Measurements from ENCODE around the gene MARCHF9. TPM values are rescaled to one million over a fixed set of nuclear protein-coding genes. Genes with fewer than 3 reads are reported as not detected.

MARCHF9 gene
- total RNA-seq, 1 experiment from 2014 or later, result 42.4 TPM

DNA sequence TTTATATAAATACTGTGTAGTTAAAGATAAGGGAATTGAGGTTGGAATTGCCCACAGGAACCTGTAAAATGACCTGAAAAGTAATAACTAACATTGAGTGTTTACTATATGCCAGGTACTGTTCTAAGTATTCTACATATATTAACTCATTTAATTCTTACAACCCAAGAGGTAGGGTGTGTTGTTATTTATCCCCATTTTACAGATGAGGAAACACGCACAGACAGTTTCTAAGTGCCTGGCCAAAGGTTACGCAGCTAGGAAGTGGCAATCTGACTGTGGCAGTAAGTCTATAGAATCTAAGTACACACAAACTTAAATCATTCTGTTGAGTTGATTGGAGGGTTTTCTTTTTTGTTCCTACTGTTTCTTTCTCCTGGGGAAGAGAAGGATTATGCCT, 11.1 kb upstream of the MARCHF9 start:
- Mint-ChIP-seq H3K9me3 (ENCODE audit: low read depth, unreplicated experiment) (no peaks in the 10 kb centered on the region), H3K27me3 (ENCODE audit: unreplicated experiment) (peaks cover 38% of the 10 kb centered on the region), H3K4me1 (ENCODE audit: low read depth, unreplicated experiment) (peaks cover 41% of the 10 kb centered on the region), H3K36me3 (ENCODE audit: insufficient read depth, unreplicated experiment) (peaks cover 49% of the 10 kb centered on the region), H3K27ac (ENCODE audit: unreplicated experiment) (peak overlapping the region; percentile 99), H3K4me3 (ENCODE audit: low read depth, unreplicated experiment) (peak overlapping the region; percentile 93)
- CTCF ChIA-PET, result interaction anchor here (1.5 to 1.8 kb wide), 2 partner anchors 9 to 13 kb away, joined by 5 to 8 read pairs; no protein-coding TSS in a partner anchor
- TF ChIP-seq, protein P1, sequence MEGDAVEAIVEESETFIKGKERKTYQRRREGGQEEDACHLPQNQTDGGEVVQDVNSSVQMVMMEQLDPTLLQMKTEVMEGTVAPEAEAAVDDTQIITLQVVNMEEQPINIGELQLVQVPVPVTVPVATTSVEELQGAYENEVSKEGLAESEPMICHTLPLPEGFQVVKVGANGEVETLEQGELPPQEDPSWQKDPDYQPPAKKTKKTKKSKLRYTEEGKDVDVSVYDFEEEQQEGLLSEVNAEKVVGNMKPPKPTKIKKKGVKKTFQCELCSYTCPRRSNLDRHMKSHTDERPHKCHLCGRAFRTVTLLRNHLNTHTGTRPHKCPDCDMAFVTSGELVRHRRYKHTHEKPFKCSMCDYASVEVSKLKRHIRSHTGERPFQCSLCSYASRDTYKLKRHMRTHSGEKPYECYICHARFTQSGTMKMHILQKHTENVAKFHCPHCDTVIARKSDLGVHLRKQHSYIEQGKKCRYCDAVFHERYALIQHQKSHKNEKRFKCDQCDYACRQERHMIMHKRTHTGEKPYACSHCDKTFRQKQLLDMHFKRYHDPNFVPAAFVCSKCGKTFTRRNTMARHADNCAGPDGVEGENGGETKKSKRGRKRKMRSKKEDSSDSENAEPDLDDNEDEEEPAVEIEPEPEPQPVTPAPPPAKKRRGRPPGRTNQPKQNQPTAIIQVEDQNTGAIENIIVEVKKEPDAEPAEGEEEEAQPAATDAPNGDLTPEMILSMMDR (IDR thresholded peaks at IDR 0.05; ENCODE audit: unreplicated experiment), result no peak
- no peak for DNase-seq
- intact Hi-C loops (cut with micrococcal nuclease; ENCODE audit: unreplicated experiment), result no loop called here
- BruUV-seq (replicated peaks), result no TSS peak

DNA sequence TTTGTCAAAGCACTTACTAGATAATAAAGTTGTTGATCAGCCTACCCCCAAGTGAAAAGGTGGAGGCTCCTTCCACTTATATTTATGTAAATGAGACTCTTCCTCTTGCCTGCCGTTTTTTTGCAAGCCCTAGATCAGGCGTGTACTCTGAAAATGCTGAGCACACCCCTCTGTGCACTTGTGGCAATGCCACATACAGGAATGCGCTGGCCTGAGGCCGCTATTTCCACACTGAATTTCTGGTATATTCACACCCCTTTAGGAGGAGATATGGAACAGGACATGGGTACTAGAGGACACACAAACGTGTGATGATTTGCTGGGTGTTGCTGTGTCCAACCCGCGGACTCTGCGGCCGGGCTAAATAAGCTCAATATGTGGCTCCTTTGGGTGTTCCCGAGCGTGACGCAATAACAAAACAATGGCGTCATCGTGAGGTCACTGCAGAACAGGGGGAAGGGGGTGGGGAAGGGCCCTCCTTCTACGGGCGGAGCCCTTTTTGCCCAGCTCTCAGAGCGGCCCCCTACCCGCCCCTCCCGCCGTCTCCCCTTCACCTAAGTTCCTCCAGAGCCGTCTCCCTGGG, 10.6 kb upstream of the MARCHF9 start:
- CTCF ChIA-PET, result interaction anchor here (0.8 to 1.8 kb wide), 6 partner anchors 9 to 161 kb away, joined by 3 to 8 read pairs (median 4); no protein-coding TSS in a partner anchor
- intact Hi-C loops (cut with micrococcal nuclease; ENCODE audit: unreplicated experiment), result no loop called here
- BruUV-seq (replicated peaks), result TSS peak; percentile 4
- peaks cover 54% of the 10 kb centered on the region for H3K36me3 Mint-ChIP-seq (ENCODE audit: insufficient read depth, unreplicated experiment)
- H3K4me1 Mint-ChIP-seq (ENCODE audit: low read depth, unreplicated experiment), result peaks cover 38% of the 10 kb centered on the region
- TF ChIP-seq, protein P1 (IDR thresholded peaks at IDR 0.05; ENCODE audit: unreplicated experiment), result no peak
- H3K9me3 Mint-ChIP-seq (ENCODE audit: low read depth, unreplicated experiment), result no peaks in the 10 kb centered on the region
- peak; percentile 76 for DNase-seq
- H3K27ac Mint-ChIP-seq (ENCODE audit: unreplicated experiment), result peak overlapping the region; percentile 99
- peak overlapping the region; percentile 93 for H3K4me3 Mint-ChIP-seq (ENCODE audit: low read depth, unreplicated experiment)
- peaks cover 33% of the 10 kb centered on the region for H3K27me3 Mint-ChIP-seq (ENCODE audit: unreplicated experiment)

DNA sequence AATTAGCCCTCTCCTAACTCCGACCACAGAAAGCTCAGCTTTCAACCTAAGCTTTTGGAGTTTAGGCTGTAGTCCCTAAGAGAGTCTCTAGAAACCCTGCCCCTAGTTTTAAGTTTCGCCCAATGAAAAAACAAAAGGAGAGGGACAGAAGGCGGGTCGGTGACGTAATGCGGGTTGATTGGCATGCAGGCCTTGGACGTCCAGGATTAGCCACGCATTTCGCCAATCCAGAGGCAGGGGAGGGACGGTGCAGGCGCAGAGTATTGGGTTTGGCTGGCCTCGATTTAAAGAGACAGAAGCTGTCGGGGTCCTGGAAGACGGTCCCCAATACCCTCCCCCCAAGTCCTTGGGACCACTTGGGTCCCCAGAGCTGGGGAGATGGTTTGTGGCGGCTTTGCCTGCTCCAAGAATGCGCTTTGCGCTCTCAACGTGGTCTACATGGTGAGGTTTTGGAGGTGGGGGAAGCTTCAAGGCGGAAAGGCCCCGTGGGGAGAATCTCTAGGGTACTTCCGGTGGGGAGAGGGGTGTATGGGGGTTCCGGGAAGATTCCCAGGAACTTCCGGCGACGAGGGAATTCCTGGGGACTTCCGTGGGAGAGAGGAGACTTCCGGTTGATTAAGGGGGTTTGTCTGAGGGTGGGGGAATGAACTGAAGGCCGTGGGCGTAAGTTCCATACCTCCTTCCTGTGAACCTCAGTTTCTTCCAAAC, 10.0 kb upstream of the MARCHF9 start, which contains the start of gene TSPAN31:
Gene TSPAN31, plus strand, starts transcription at position 263 of the 708 bp plus-strand sequence. Its CDS starts 116 bp downstream, at position 379.
- TF ChIP-seq, protein P1 (IDR thresholded peaks at IDR 0.05; ENCODE audit: unreplicated experiment), result no peak
- Mint-ChIP-seq H3K27me3 (ENCODE audit: unreplicated experiment) (peaks cover 27% of the 10 kb centered on the region), H3K9me3 (ENCODE audit: low read depth, unreplicated experiment) (no peaks in the 10 kb centered on the region), H3K36me3 (ENCODE audit: insufficient read depth, unreplicated experiment) (peaks cover 57% of the 10 kb centered on the region), H3K4me1 (ENCODE audit: low read depth, unreplicated experiment) (peaks cover 35% of the 10 kb centered on the region), H3K4me3 (ENCODE audit: low read depth, unreplicated experiment) (peak within 1 kb of the TSS; percentile 93), H3K27ac (ENCODE audit: unreplicated experiment) (peak within 1 kb of the TSS; percentile 99)
- peak; percentile 97 for DNase-seq
- CTCF ChIA-PET, result interaction anchor here (0.7 to 1.8 kb wide), 7 partner anchors 9 to 161 kb away, joined by 3 to 8 read pairs (median 4); no protein-coding TSS in a partner anchor
- BruUV-seq (replicated peaks), result no TSS peak
- intact Hi-C loops (cut with micrococcal nuclease; ENCODE audit: unreplicated experiment), result no loop called here

DNA sequence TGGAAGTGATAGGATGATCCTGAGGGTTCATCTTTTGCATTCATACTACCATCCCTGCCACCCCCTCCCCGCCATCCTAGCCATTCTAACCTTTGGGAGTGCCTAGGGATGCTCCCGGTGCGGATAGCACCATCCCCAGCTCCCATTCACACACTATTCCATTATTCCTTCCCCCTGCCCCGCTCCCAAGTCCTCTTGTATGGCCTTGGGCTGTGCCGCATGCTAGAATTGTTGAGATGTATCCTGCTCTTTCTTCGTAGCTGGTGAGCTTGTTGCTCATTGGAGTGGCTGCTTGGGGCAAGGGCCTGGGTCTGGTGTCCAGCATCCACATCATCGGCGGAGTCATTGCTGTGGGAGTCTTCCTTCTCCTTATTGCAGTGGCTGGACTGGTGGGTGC, 9.4 kb upstream of the MARCHF9 start:
- Mint-ChIP-seq H3K27me3 (ENCODE audit: unreplicated experiment) (peaks cover 21% of the 10 kb centered on the region), H3K9me3 (ENCODE audit: low read depth, unreplicated experiment) (no peaks in the 10 kb centered on the region), H3K36me3 (ENCODE audit: insufficient read depth, unreplicated experiment) (peaks cover 61% of the 10 kb centered on the region), H3K27ac (ENCODE audit: unreplicated experiment) (peak overlapping the region; percentile 99), H3K4me1 (ENCODE audit: low read depth, unreplicated experiment) (peaks cover 35% of the 10 kb centered on the region), H3K4me3 (ENCODE audit: low read depth, unreplicated experiment) (peak overlapping the region; percentile 93)
- no TSS peak for BruUV-seq (replicated peaks)
- intact Hi-C loops (cut with micrococcal nuclease; ENCODE audit: unreplicated experiment), result no loop called here
- TF ChIP-seq, protein P1 (IDR thresholded peaks at IDR 0.05; ENCODE audit: unreplicated experiment), result no peak
- DNase-seq, result no peak
- CTCF ChIA-PET, result interaction anchor here (0.7 to 1.8 kb wide), 5 partner anchors 9 to 162 kb away, joined by 3 to 8 read pairs (median 4); no protein-coding TSS in a partner anchor

Measured in Calu3 (cell line).